LNCaP clone FGC (cell line): ENCODE data around the gene PRR13.

Experiments used
- DNase-seq: peaks from one replicate; pipeline ENCODE4 v3.0.0-alpha.2; 2011; ENCODE audit warnings: low read depth
- H3K4me3 ChIP-seq: 2 replicates; pipeline ENCODE4 v1.5.1; 2011; ENCODE audit warnings: mild to moderate bottlenecking, low read depth, low read length, control low read depth
- CTCF ChIP-seq: IDR thresholded peaks from 2 replicates; pipeline ENCODE4 v1.5.1; 2012; ENCODE audit warnings: mild to moderate bottlenecking; ENCODE audit not compliant: control insufficient read depth, insufficient read depth; ENCODE audit errors: extremely low read depth

PRR13 gene

GRCh38 chr12:53492830-53493609 lies 51.5 kb downstream of the PRR13 start:
- DNase-seq: peak; percentile 56
- no peak for TF ChIP-seq CTCF
- peak overlapping the region; percentile 65 for H3K4me3 ChIP-seq

GRCh38 chr12:53493610-53494391 lies 52.3 kb downstream of the PRR13 start:
- peak overlapping the region; percentile 65 for H3K4me3 ChIP-seq
- DNase-seq: no peak
- TF ChIP-seq CTCF: no peak
